HG03575 (cell line): ENCODE results near the gene NTN3.

ENCODE experiments used
- ATAC-seq: cut with Tn5 transposase; IDR thresholded peaks from one replicate; pipeline ENCODE4 v1.9.1; 2021; ENCODE audit not compliant: unreplicated experiment, insufficient number of reproducible peaks, low FRiP score; ENCODE audit errors: extremely low read depth

The NTN3 gene

DNA sequence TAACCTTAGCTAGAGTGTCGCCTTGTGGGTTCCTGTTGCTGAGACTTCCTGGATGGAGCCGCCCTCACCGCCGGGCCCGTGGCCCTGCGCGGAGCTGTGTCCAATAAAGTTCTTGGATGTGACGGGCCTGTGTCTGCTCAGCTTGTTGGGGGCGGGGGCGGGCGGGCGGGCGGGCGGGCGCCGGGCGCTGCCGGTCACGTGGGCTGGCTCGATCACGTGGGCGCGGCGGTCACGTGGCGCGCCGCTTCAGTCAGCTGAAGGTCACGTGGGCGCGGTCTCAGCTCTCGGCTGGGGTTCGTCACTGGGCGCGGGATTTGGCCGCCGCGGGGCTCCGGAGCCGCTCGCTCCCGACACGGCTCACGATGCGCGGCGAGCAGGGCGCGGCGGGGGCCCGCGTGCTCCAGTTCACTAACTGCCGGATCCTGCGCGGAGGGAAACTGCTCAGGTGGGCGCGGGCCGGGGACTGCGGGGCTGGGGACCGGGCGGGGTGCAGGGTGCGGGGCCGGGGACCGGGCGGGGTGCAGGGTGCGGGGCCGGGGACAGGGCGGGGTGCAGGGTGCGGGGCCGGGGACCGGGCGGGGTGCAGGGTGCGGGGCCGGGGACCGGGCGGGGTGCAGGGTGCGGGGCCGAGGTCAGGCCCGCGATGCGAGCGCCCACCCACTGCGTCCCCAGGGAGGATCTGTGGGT lies 49.1 kb downstream of the NTN3 start, which contains the start of gene AMDHD2:
TSS of gene AMDHD2 (plus strand) at position 275 of the 687 bp plus-strand sequence. CDS start at position 363, 88 bp downstream.
- ATAC-seq: no peak

DNA sequence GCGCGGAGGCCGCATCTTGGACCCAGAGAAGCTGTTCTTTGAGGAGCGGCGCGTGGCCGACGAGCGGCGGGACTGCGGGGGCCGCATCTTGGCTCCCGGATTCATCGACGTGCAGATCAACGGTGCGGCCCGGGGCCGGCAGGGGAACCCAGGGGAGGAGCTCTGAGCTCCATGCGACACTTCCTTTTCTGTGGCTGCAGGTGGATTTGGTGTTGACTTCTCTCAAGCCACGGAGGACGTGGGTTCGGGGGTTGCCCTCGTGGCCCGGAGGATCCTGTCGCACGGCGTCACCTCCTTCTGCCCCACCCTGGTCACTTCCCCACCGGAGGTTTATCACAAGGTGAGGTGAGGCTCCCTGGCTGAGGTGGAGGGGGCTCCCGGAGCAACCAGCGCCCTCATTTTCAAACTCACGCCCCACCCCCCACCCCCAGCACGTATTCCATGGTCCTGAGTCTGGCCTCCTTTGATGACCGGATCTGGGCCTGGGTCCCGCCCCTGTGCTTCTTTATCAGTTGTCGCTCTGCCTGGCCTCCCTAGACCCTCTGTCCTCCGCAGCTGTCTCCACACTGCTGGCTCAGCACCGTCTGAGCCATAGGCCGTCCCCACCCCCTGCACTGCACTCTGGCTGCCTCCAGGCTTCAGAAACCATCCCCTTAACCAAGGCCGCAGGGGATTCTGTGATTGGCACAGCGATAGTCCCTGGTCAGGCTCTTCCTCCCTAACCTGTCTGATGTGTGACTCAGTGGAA lies 49.9 kb downstream of the NTN3 start:
- ATAC-seq: no peak
